Measurements from ENCODE around the gene DYRK3. TPM values are rescaled to one million over a fixed set of nuclear protein-coding genes. Genes with fewer than 3 reads are reported as not detected.

The DYRK3 gene
- total and polyA plus RNA-seq, 10 donors, result 0.65 to 6.6 (median 2.8) TPM

DNA sequence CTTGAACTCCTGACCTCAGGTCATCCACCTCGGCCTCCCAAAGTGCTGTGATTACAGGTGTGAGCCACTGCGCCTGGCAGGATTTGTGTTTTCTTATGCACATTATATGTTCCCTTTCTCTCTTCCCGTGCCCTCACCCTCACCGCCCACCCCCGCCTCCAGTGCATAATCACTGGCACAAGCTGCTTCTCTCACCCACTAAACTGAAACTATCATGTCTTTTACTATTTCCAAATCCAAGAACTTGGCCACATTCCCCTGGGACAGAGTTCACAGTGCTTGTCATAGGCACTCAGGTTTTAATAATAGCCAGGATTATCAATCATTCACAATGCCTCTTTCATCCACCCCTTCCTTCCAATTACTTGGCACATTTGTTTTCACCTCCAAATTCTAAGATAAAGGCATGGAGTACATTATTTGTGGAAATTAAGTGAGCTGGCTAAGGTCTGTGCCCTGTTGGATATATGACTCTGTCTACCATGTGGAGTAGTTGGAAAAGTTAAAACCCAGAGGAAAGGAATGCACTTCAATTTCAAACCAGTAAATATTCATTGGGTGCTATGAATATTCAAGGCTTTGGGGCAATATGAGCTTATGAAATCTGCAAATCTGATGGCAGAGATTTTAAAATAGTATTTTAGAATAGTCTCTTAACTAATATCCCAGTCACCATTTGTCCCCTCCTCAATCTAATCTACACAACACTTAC, 31.8 kb downstream of the DYRK3 start:
- Histone ChIP-seq H3K4me1 (peaks cover 13 to 40% (median 20%) of the 10 kb centered on the region in 6 donors), H3K27me3 (replicated peaks in 1 of 7) (peaks cover 0 to 20% (median 0%) of the 10 kb centered on the region in 7 donors), H3K27ac (no peak overlapping the region), H3K4me3 (no peak overlapping the region), H3K9me3 (no peaks in the 10 kb centered on the region), H3K36me3 (no peaks in the 10 kb centered on the region)
- DNase-seq, result no peak
- intact Hi-C loops (cut with DNase I; ENCODE audit: low total_unique reads), result no loop called here
- no peak for TF ChIP-seq POLR2A (IDR thresholded peaks at IDR 0.05)
- TF ChIP-seq, protein P1, sequence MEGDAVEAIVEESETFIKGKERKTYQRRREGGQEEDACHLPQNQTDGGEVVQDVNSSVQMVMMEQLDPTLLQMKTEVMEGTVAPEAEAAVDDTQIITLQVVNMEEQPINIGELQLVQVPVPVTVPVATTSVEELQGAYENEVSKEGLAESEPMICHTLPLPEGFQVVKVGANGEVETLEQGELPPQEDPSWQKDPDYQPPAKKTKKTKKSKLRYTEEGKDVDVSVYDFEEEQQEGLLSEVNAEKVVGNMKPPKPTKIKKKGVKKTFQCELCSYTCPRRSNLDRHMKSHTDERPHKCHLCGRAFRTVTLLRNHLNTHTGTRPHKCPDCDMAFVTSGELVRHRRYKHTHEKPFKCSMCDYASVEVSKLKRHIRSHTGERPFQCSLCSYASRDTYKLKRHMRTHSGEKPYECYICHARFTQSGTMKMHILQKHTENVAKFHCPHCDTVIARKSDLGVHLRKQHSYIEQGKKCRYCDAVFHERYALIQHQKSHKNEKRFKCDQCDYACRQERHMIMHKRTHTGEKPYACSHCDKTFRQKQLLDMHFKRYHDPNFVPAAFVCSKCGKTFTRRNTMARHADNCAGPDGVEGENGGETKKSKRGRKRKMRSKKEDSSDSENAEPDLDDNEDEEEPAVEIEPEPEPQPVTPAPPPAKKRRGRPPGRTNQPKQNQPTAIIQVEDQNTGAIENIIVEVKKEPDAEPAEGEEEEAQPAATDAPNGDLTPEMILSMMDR (IDR thresholded peaks at IDR 0.05 in 8 of 11, conservative IDR thresholded peaks at IDR 0.05 in 3 of 11), result no peak
- no peak for TF ChIP-seq POLR2AphosphoS5 (IDR thresholded peaks at IDR 0.05)
- 80 to 85% (median 84%) methylated on average over 5 of the region's 5 CpGs for WGBS, 5 donors

DNA sequence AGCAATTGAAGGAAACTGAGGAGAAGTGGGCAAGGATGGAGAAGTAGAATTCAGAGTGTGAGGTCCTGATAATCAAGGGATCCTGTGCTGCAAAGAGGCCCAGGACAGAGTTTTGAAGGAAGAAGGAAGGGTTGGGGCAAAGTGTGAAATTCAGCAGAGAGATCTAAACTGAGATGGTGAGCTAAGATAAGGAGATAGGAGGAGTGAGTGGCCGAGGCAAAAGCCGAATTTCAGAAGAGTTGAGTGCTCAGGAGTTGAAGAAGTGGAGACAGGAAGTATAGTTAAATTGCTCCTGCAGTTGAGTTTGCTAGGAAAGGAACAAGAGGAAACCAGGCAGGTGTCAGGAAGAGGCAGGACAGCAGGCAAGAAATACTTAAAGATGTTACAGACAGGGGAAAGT, 33.0 kb downstream of the DYRK3 start:
- intact Hi-C loops (cut with DNase I; ENCODE audit: low total_unique reads), result no loop called here
- Histone ChIP-seq H3K4me3 (no peak overlapping the region), H3K36me3 (no peaks in the 10 kb centered on the region), H3K27ac (no peak overlapping the region), H3K27me3 (replicated peaks in 1 of 7) (peaks cover 0 to 14% (median 0%) of the 10 kb centered on the region in 7 donors), H3K4me1 (peaks cover 22 to 46% (median 30%) of the 10 kb centered on the region in 6 donors), H3K9me3 (no peaks in the 10 kb centered on the region)
- TF ChIP-seq POLR2A (IDR thresholded peaks at IDR 0.05) (no peak), POLR2AphosphoS5 (IDR thresholded peaks at IDR 0.05) (no peak)
- TF ChIP-seq, protein P1 (IDR thresholded peaks at IDR 0.05 in 8 of 11, conservative IDR thresholded peaks at IDR 0.05 in 3 of 11), result no peak
- no peak for DNase-seq
- whole genome bisulfite sequencing, 5 donors, result 12 to 25% (median 21%) methylated on average over 2 of the region's 2 CpGs

DNA sequence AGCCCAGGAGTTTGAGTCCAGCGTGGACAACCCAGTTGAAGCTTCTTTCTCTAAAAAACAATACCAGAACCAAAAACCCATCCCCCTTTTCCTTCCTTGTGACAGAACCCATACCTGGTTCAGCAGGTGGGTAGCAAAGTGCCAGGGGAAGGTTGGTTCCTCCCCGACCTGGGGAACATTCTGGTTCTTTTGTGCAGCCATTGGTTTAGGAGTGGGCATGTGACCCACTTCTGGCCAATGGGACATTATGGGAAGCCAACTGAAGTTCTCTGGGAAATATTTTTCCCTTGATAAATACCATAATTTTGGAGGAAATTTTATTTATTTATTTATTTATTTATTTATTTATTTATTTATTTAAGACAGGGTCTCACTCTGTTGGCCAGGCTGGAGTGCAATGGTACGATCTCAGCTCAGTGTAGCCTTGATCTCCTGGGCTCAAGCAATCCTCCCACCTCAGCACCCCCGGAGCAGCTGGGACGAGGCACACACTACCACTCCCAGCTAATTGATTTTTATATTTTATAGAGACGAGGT, 33.6 kb downstream of the DYRK3 start:
- no peak for TF ChIP-seq POLR2A (IDR thresholded peaks at IDR 0.05)
- no peak for TF ChIP-seq POLR2AphosphoS5 (IDR thresholded peaks at IDR 0.05)
- TF ChIP-seq, protein P1 (IDR thresholded peaks at IDR 0.05 in 8 of 11, conservative IDR thresholded peaks at IDR 0.05 in 3 of 11), result no peak
- no peak for DNase-seq
- intact Hi-C loops (cut with DNase I; ENCODE audit: low total_unique reads), result no loop called here
- Histone ChIP-seq H3K36me3 (no peaks in the 10 kb centered on the region), H3K9me3 (no peaks in the 10 kb centered on the region), H3K27ac (no peak overlapping the region), H3K4me3 (no peak overlapping the region), H3K4me1 (peaks cover 21 to 46% (median 30%) of the 10 kb centered on the region in 6 donors), H3K27me3 (replicated peaks in 1 of 7) (peaks cover 0 to 8% (median 0%) of the 10 kb centered on the region in 7 donors)
- WGBS, 5 donors, result 86 to 96% (median 94%) methylated on average over 6 of the region's 6 CpGs

DNA sequence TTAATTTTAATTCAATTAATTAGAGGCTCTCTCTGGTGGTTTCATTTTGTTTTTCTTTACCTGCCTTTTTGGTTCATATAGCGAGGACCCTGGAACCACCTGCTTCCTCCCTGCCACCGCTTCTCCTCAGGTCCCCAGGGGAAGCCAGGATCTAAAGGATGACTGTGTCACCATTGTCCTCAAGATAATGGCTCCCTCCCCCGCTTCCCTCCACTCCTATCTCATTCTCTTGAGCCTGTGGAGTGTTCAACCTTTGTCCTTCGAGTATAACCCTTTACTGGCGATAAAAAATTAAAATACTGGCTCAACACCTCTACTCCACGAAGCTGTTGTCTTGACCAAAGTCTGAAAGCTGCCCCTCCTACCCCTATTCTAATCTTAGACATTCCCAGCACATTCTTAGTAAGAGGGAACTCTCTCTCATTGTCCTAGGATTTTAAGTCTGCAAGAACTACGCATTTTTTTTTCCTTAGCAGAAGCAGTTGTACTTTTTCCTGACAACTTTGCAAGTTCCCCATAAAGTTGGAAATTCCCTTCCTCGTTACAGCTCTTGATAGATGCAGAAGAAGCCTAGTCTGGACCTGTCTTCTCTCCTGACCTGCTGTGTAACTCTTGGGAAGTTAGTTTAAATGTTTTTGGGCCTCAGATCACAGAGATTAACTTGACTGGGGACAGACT, 36.8 kb downstream of the DYRK3 start:
- Histone ChIP-seq H3K27me3 (replicated peaks in 1 of 7) (no peaks in the 10 kb centered on the region), H3K27ac (peak overlapping the region in 5 of 8 donors; percentile 3 to 53 (median 34)), H3K9me3 (no peaks in the 10 kb centered on the region), H3K36me3 (no peaks in the 10 kb centered on the region), H3K4me3 (no peak overlapping the region), H3K4me1 (peaks cover 16 to 42% (median 26%) of the 10 kb centered on the region in 6 donors)
- WGBS, 5 donors, result 38 to 43% (median 38%) methylated on average over 8 of the region's 8 CpGs
- intact Hi-C loops (cut with DNase I; ENCODE audit: low total_unique reads), result no loop called here
- DNase-seq, result no peak
- no peak for TF ChIP-seq POLR2A (IDR thresholded peaks at IDR 0.05)
- TF ChIP-seq POLR2AphosphoS5 (IDR thresholded peaks at IDR 0.05), result no peak
- TF ChIP-seq, protein P1 (IDR thresholded peaks at IDR 0.05 in 8 of 11, conservative IDR thresholded peaks at IDR 0.05 in 3 of 11), result no peak
